OCI-M1 (cell line): Measurements from ENCODE around the gene CAMKK2.
A peak's percentile ranks its signal among the peaks of the same experiment; 100 is the strongest.

Experiments
- DNase-seq: peaks from one replicate; lab custom pipeline; 2025; lab: John Stamatoyannopoulos, UW

Gene CAMKK2

DNA sequence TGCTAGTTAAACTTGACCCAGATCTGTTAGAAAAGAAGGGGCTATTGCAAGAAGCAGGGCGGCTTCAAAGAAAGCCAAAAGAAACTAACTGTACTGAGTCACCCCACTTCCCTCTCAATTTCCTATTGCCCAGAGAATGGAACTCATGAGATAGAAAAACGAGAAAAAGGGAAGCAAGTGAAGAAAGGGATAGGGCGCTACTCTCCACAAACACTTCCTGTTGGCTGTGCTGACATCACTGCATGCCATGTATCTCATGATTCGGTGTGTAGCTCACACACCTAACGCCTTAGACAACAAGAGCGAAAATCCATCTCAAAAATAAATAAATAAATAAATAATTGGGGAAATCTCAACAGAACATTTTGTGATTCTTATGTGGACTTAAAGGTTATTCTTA is 99.6 kb downstream of the CAMKK2 start:
- peak; percentile 65 for DNase-seq

DNA sequence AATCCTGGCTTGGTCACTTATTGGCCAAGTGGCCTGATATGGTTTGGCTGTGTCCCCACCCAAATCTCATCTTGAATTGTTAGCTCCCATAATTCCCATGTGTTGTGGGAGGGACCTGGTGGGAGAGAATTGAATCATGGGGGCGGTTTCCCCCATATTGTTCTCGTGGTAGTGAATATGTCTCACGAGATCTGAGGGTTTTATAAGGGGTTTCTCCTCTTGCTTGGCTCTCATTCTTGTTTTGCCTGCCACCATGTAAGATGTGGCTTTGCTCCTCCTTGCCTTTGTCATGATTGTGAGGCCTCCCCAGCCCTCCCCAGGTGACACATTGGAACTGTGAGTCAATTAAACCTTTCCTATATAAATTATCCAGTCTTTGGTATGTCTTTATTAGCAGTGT is 105.4 kb downstream of the CAMKK2 start:
- no peak for DNase-seq

DNA sequence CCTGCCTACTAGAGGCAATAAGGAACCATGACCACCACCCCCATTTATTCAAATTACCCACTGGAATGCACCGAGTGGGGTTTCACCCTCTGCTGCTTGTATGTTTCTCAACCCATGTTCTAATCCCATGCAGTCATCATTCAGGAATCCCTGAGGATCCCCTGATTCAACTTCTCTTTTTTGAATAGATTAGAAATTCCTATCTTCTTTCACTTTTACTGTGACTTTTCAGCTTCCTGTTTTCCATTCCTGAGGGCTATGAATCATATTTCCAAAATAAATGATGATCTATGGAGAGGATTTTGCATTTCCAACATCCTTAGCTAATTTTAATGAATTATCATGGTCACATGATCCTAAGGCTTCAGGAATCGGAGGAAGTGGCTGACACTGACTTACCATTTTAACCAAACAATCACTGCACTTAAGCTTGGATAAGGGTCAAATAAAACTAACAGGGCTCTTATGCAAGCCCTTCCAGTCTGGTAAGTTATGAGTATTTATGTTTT is 105.9 kb downstream of the CAMKK2 start:
- DNase-seq: peak; percentile 76

DNA sequence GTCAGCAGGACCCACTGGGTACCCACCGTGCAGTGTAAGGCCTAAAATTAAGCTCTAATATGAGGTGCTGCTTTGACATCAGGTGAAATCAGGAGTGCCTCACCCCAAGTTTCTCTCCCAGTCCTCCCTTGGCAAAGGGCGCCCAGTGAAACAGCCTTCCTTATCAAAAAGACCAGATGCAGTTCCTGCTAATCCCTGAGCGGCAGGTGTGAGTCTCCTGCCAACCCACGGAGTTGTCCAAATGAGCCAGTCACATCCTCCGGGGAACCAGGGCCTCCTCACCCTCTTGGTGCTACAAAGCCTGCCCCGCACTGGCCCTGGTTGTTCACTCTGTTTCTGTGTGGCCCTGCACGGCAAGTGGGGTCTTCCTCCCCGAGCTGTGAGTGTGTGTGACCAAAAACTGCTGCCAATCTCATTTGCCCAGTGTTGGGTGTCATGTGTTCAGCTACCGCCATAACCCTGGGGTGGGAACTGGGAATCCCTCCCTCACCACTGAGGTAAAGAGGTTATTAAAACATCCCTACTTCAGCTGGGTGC is 106.8 kb downstream of the CAMKK2 start:
- peak; percentile 34 for DNase-seq

DNA sequence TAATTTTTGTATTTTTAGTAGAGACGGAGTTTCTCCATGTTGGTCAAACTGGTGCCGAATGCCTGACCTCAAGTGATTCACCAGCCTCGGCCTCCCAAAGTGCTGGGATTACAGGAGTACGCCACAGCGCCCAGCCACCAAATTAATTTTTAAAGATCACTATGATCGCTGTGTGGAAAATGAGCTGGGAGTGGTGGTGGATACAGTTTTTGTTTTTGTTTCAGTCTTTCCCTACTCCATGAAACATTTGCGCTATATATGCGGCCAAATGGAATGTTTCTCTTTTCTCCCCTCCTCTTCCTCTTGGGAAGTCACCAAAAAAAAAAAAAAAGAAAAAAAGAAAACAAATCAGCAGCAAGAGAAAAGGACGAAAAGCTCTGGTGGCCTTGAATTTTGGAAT is 107.4 kb downstream of the CAMKK2 start:
- DNase-seq: no peak

DNA sequence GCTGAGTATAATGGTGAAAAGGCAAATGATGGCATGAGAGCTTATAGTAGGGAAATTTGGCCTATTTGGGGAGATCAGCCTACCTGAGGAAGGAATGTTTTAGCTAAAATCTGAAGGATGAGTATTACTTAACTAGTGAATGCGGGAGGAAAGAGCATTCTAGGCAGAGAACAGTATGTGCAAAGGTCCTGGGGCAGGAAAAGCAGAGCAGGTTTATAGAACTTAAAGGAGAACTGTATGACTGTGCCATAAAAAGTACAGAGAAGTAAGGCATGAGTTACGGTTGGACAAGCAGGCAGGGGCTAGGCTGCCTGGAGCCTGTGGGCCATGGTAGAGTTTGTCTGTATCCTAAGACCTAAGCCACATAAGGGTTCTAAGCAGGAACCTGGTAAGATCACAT is 108.3 kb downstream of the CAMKK2 start:
- DNase-seq: no peak
